H1 (cell line): ENCODE measurements around the gene AHNAK2.

Source experiments
- CHD2 ChIP-seq: IDR thresholded peaks from 2 replicates; pipeline ENCODE4 v1.6.1; 2012; ENCODE audit warnings: low read length, improper control_type of control experiment
- EGR1 ChIP-seq: IDR thresholded peaks from 2 replicates; pipeline ENCODE4 v1.6.1; 2011; ENCODE audit warnings: low read depth, low read length, borderline replicate concordance
- GTF2F1 ChIP-seq: IDR thresholded peaks from 2 replicates; pipeline ENCODE4 v1.6.1; 2012; ENCODE audit warnings: low read depth, low read length, improper control_type of control experiment, borderline replicate concordance
- KDM5A ChIP-seq: fragments of 200-600 bp; IDR thresholded peaks from 2 replicates; pipeline ENCODE4 v1.7.1; 2012; ENCODE audit warnings: mild to moderate bottlenecking, low read length, inconsistent platforms, mixed read lengths
- POLR2A ChIP-seq, 2 experiments: IDR thresholded peaks; 1 replicate in 1 of 2; 2 replicates in 1 of 2; pipeline ENCODE4 v1.6.1; 2011; ENCODE audit warnings: low read depth in 2 of 2, low read length in 2 of 2, mild to moderate bottlenecking in 2 of 2; ENCODE audit errors: control extremely low read depth in 1 of 2
- TCF12 ChIP-seq: IDR thresholded peaks from 2 replicates; pipeline ENCODE4 v1.6.1; 2011; ENCODE audit warnings: low read depth, mild to moderate bottlenecking, low read length
- TF ChIP-seq, protein P1 (sequence below), 3 experiments: IDR thresholded peaks; 1 replicate in 2 of 3; 2 replicates in 1 of 3; pipeline versions ENCODE4 v1.5.1 to v1.6.1; 2011; ENCODE audit warnings: low read length in 3 of 3, mild to moderate bottlenecking in 3 of 3, inconsistent platforms in 2 of 3, low read depth in 1 of 3, moderate library complexity in 1 of 3; ENCODE audit not compliant: insufficient read depth in 1 of 3; ENCODE audit errors: control extremely low read depth in 1 of 3

- TF ChIP-seq EGR1 (no peak), KDM5A (no peak), POLR2A (IDR thresholded peaks at IDR 0.05; ENCODE audit: control extremely low read depth in 1 of 2, low read depth in 2 of 2, low read length in 2 of 2) (no peak), CHD2 (no peak), TCF12 (no peak), GTF2F1 (no peak)
- TF ChIP-seq, protein P1, sequence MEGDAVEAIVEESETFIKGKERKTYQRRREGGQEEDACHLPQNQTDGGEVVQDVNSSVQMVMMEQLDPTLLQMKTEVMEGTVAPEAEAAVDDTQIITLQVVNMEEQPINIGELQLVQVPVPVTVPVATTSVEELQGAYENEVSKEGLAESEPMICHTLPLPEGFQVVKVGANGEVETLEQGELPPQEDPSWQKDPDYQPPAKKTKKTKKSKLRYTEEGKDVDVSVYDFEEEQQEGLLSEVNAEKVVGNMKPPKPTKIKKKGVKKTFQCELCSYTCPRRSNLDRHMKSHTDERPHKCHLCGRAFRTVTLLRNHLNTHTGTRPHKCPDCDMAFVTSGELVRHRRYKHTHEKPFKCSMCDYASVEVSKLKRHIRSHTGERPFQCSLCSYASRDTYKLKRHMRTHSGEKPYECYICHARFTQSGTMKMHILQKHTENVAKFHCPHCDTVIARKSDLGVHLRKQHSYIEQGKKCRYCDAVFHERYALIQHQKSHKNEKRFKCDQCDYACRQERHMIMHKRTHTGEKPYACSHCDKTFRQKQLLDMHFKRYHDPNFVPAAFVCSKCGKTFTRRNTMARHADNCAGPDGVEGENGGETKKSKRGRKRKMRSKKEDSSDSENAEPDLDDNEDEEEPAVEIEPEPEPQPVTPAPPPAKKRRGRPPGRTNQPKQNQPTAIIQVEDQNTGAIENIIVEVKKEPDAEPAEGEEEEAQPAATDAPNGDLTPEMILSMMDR (IDR thresholded peaks at IDR 0.05; ENCODE audit: control extremely low read depth in 1 of 3, insufficient read depth in 1 of 3, low read depth in 1 of 3, low read length in 3 of 3), result no peak
These were observed 46.8 kb downstream of the AHNAK2 start for GRCh38 chr14:104931304-104931770.
